Measurements from ENCODE around the gene HINT3.
"Not testable (repeated sequence)": the region's sequence is repeated elsewhere in the genome, so short reads cannot be mapped to it uniquely, and the experiment has no call there.

The HINT3 gene

GRCh38 chr6:125940247-125941041, 16.1 kb upstream of the HINT3 start:
- FAIRE-seq, result no peak

GRCh38 chr6:125942672-125943527, 13.7 kb upstream of the HINT3 start:
- FAIRE-seq, result no peak

GRCh38 chr6:125943528-125944433, 12.8 kb upstream of the HINT3 start:
- FAIRE-seq, result no peak

DNA sequence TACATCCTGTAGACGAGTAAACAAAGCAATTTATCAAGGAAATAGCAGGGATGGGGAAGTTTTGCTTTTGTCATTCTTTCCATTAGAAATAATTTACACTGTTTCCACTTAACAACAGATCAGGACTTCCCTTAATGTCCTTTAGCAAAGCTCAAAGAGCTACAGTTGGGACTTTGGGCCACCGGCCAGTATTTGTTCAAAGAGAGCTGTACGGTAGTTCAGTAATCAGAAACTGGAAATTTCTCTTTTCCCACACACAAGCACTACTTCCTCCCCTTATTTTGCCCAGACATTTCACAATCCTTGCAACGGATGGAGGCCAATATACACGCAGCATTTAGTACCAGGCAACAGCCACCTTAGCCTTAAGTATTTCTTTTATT, 12.1 kb upstream of the HINT3 start:
- FAIRE-seq, result no peak

DNA sequence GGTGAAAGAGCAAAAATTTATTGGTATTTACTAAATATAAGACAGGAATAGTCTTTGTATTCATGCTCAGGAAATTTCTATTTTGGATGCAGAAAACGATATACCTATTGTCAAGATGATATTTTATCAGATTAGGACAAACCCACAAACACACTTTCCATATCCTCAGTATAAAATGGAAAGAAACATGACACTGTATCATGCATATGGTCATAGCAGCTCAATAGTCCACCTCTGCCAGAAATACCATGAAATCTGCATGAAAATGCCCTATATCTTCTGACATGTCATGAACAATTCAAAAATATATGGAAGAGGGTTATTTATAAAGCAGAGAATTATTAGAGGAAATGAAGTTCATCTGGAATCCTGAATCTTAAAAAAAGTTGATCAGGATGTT, 11.7 kb upstream of the HINT3 start:
- no peak for FAIRE-seq

- no peak for FAIRE-seq
These were observed 11.0 kb upstream of the HINT3 start for GRCh38 chr6:125945378-125946141.

DNA sequence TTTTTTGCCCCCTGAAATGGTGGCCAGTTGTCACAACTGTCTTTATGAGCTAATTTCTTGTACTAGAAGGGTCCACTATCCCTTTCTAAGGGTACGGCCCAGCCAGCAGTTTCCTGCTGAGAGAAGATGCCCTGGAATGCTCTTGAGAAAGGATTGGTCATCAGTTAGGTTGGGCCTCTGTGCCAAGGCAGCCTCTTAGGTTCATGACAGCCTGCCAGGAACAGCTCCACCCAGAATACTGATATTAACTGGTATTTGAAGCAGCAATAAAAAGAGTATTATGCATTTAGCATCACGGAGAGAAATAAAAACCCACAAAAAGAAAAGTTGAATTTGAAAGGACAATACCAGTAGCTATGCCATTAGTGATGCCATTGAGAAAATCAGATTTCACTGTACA, 9.0 kb upstream of the HINT3 start:
- no peak for FAIRE-seq

GRCh38 chr6:125948455-125948854, 8.1 kb upstream of the HINT3 start:
- FAIRE-seq, result no peak

GRCh38 chr6:125949069-125949468, 7.5 kb upstream of the HINT3 start:
- FAIRE-seq, result no peak

GRCh38 chr6:125950293-125950692, 6.3 kb upstream of the HINT3 start:
- no peak for FAIRE-seq

GRCh38 chr6:125950716-125951115, 5.9 kb upstream of the HINT3 start:
- FAIRE-seq, result not testable (repeated sequence)

- no peak for FAIRE-seq
These were observed 5.2 kb upstream of the HINT3 start for GRCh38 chr6:125951323-125951722.

DNA sequence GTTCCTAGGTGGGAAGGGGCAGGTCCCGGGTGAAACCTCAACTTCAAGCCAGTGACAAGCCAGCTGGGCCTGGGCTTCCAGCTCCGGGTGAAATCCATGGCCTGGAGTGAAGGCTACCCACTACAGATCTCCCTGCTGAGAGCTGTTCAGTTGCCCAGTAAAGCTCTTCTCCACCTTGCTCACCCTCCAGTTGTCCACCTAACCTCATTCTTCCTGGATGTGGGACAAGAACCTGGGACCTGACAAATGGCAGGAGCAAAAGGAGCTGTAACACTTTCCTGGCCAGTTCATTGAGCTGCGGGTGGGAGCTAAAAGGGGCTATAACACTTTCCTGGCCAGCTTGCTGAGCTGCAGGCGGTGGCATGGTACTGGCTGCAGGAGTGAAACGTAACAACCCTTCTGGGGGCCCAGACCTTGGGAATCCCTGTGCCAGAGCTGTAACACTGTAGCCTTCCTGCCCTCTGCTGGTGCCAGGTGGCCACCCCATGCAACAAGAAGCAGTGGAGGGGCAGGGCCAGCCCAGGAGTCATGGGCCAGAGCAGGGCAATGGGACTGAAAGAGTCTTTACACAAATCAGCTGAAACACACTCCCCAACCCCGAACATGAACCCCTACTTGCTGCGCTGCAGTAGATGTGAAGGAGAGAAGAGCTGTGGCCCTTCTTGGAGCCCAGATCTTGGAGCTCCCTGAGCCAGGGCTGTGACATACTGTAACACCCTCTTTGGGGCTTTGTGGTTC, 3.6 kb upstream of the HINT3 start:
- FAIRE-seq, result no peak

- FAIRE-seq, result no peak
These were observed 3.1 kb upstream of the HINT3 start for GRCh38 chr6:125953502-125953875.

GRCh38 chr6:125954735-125955339, 1.7 kb upstream of the HINT3 start:
- no peak for FAIRE-seq

DNA sequence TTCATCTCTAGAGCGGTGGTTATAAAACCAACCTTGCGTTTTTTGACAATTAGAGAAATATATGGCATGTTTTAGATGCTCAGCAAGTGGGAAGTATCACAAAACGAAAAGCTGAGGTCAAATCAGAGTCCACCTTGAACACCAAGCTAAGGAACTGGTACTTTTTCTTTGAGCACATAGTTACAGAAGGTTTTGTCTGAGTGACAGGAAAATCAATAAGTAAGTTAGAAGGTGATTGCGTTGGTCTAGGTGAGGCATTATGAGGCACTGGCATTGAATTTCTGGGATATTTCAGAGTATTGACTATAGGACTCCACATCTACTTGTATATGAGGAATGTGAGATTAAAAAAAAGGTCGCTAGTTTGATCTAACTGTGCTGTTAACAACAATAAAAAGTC, 597 bp upstream of the HINT3 start:
- no peak for FAIRE-seq

DNA sequence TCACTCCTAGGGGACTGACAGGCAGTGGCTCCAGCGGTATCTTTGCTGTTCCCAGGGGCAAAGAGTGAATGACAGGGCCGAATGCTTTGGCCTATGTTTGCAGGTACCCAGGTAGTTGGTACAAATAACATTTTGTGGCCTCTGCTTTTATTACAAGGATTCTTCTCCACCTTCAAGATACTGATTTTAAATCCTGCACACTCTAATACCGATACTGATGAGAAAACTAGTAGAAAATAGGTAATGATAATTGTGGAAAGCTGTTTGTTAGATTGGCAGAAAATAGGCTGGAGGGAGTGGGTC, 772 bp downstream of the HINT3 start:
- FAIRE-seq, result no peak

- FAIRE-seq, result no peak
These were observed 1.3 kb downstream of the HINT3 start for GRCh38 chr6:125957845-125958244.

DNA sequence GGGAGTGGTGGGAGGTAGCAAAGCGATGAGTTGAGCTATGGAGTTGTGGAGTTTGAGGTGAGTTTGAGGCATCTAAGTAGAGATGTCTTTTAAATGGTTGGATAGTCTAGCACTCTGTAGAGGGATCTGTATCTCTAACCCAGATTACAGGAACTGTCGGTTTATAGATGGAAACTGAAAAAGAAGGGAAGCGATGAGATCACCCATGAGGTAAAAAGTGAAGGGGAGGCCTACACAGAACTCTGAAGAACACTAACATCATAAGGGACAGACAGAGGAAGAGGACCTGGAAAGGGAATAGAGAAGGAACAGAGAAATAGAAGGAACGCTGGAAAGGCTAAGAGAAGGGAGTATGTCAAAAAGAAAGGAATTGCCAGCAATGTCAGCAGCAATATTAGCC, 2.5 kb downstream of the HINT3 start:
- no peak for FAIRE-seq

- FAIRE-seq, result no peak
These were observed 4.5 kb downstream of the HINT3 start for GRCh38 chr6:125961117-125961516.

DNA sequence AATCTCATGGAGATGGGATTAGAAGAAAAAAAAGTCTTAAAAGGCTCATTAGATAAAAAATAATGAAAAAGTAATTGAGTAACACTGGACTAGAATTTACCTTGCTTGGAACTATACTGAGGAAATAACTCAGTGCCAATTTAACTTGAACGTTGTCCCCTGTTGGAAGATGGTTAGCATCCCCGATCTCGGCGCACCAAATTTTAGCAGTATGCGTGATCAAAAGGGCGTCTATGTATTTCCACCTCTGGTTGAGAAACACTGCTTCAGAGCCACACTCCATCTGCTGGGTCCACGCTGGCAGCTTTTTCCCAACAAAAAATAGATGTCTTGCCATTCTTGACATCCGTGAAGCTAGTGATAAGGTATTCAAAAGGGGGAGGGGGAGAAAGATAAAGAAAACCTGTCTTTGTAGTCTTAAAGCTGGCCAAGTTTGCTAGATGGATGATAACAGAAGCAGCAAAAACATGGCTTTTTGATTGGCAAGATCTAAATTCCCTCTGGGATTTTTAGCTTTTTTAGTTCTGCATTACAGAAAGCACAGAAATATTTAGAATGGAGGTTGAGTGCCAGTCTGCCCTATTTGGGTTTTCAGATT, 6.4 kb downstream of the HINT3 start:
- no peak for FAIRE-seq
